Neural cell (in vitro differentiated cells): Measurements from ENCODE around the gene SSTR5.

Experiments used
- EP300 ChIP-seq: fragments of 450-650 bp; conservative IDR thresholded peaks from 2 replicates; pipeline ENCODE4 v1.6.1; 2014; ENCODE audit warnings: antibody characterized with exemption, mild to moderate bottlenecking, moderate library complexity; ENCODE audit not compliant: poor library complexity, severe bottlenecking
- EZH2 ChIP-seq: fragments of 200-600, 300-800 bp; shearing (Covaris generic), sonication (generic); IDR thresholded peaks from 2 replicates; pipeline ENCODE4 v1.6.1; 2014; ENCODE audit warnings: antibody characterized with exemption, low read length, borderline replicate concordance, mild to moderate bottlenecking; ENCODE audit not compliant: insufficient read depth, poor library complexity, severe bottlenecking
- MXI1 ChIP-seq: fragments of 450-650 bp; conservative IDR thresholded peaks from 2 replicates; pipeline ENCODE4 v1.6.1; 2014; ENCODE audit warnings: antibody characterized with exemption, mild to moderate bottlenecking; ENCODE audit not compliant: poor library complexity, severe bottlenecking
- POLR2AphosphoS5 ChIP-seq: IDR thresholded peaks from 2 replicates; pipeline ENCODE4 v1.6.1; 2012
- RAD21 ChIP-seq: fragments of 450-650 bp; conservative IDR thresholded peaks from 2 replicates; pipeline ENCODE4 v1.6.1; 2014; ENCODE audit warnings: antibody characterized with exemption, mild to moderate bottlenecking, moderate library complexity
- TAF1 ChIP-seq: IDR thresholded peaks from 2 replicates; pipeline ENCODE4 v1.6.1; 2012; ENCODE audit warnings: low read depth
- TF ChIP-seq, protein P1 (sequence below): fragments of 450-650 bp; IDR thresholded peaks from 2 replicates; pipeline ENCODE4 v1.5.1; 2014; ENCODE audit warnings: antibody characterized with exemption, mild to moderate bottlenecking, moderate library complexity; ENCODE audit not compliant: poor library complexity, severe bottlenecking

GRCh38 chr16:1053700-1054368 is 18.7 kb upstream of the SSTR5 start:
- TF ChIP-seq MXI1 (no peak), EZH2 (no peak), EP300 (no peak), POLR2AphosphoS5 (no peak), TAF1 (no peak), RAD21 (no peak)
- TF ChIP-seq, protein P1, sequence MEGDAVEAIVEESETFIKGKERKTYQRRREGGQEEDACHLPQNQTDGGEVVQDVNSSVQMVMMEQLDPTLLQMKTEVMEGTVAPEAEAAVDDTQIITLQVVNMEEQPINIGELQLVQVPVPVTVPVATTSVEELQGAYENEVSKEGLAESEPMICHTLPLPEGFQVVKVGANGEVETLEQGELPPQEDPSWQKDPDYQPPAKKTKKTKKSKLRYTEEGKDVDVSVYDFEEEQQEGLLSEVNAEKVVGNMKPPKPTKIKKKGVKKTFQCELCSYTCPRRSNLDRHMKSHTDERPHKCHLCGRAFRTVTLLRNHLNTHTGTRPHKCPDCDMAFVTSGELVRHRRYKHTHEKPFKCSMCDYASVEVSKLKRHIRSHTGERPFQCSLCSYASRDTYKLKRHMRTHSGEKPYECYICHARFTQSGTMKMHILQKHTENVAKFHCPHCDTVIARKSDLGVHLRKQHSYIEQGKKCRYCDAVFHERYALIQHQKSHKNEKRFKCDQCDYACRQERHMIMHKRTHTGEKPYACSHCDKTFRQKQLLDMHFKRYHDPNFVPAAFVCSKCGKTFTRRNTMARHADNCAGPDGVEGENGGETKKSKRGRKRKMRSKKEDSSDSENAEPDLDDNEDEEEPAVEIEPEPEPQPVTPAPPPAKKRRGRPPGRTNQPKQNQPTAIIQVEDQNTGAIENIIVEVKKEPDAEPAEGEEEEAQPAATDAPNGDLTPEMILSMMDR, result no peak
